ENCODE measurements around the gene VAPB. TPM values are rescaled to one million over a fixed set of nuclear protein-coding genes. Genes with fewer than 3 reads are reported as not detected.
A peak's percentile ranks its signal among the peaks of the same experiment; 100 is the strongest.

VAPB gene
- polyA plus RNA-seq, 3 donors: 51.2 to 53.5 (median 52.4) TPM

DNA sequence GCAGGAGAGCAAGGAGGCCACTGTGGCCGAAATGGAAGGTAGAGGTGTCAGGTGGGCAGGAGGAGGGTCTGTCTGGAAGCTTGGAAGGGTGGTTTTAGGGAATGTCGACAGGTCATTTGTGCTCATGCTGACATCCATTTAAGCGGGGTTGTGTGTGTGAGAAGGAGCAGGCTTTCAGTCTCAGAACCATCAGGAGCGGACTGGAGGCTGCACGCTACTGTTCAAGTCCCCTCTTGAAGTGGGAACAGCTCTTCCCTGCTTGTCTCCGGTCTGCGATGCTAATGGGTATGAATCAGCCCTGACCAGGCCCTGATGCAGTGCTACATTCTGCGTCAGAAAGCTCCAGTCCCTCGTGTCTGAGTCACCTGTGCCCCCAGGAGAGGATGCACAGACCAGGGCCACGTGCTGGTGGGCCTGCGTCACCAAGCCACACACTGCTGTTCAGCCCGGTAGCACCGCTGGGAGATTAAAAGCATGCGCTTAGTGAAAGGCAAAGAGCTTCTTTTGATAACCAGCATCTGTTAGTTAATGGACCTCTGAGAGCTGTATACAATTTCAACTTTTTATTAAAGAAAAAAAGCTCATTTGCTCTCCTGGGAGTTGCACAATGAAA, 68.2 kb downstream of the VAPB start:
- no peak for DNase-seq

DNA sequence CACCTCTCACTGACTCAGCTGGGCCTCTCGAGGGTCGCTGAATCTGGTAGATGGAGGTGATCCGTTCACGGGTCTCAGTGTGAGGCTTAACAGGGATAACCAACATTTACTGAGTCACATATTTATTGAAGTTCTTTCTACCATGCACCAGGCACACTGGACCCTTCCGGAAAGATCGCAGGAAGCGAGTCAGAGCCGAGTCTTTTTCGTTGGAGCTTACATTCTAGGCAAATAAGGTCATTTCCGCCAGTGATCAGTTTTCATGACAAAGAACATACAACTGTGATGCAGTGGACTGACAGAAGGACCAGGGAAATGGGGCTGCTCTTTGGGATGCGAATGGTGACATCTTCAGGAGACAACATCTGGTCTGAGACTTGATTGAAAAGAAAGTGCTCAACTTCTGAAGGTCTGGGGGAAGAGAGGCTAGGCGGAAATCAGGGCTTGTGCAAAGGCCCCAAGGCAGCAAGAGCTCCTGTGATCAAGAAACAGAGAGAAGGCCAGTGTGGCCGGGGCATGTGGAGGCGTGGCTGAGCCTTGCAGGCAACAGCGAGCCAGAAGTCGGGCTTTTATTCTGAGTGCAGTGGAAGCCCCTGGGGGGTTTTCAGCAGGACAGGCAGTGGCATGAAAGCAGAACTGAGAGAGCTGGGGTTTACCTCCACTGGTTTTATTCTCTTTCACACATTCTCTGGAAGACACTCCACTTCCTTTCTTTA, 69.5 kb downstream of the VAPB start:
- DNase-seq: no peak

DNA sequence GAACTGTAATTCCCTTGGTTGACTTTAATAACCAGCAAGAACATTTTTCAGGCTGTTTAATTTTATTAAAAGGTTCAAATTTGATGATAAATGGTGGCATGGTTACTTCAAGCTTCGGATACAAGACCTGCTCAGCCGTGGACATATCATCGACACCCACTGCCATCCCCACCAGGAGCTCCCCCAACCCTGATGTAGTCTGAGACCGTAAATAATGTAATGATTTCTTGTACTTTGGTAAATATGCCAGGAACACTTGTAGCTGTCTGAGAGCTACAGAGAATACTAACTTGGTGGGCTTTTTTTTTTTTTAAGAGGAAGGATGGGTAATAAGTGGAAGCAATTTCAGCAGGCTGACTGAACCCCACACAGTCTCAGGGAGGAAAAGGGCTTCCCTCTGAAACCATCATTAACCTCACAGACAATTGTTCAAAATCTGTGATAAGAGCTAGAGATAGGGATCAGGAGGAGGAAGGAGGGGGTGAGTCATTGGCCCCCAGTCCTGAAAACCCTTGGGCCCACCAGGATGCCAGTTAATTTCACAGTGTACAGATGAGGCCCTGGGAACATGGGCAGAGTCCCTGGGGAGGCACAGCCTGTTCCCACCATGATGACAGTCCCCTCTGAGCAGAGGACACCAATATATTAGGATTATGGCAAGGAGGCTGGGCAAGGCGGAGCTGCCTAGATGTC, 70.2 kb downstream of the VAPB start:
- DNase-seq: no peak

DNA sequence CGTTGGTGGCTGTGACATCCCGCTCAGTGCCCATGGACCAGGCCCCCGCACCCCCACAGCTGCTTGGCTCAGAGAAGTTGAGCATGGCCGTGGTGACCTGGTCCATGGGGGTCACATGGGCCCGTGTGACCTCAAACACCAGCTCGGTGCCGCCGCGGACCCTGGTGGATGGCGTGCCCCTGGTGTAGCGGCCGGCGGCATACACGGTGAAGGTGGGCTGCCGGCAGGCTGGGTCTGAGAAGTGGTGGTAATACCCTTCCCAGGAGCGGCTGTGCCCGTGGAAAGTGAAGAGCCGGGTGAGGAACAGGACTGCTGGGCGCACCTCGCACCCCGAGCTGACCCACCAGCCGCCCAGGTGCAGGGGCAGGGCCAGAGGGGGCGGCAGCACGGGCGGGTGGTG, 72.1 kb downstream of the VAPB start:
- no peak for DNase-seq

DNA sequence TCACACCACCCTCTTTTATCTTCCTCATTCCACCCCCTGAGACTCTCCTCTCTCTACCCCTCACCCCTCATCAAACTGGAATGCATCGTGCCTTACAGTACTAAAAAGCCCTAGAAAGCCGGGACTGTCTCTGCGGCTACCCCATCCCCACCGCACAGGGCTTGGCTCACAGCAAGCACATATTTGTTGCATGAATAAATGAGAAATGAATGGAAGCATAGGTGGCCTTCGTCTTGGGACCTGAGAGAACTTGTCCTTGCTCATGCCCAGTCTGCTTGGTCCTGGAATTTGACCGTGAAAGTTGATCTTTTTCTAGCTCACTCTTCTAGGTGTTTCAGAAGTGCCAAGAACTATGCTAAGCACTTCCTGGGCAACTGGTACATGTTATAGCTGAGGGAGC, 72.9 kb downstream of the VAPB start:
- no peak for DNase-seq

DNA sequence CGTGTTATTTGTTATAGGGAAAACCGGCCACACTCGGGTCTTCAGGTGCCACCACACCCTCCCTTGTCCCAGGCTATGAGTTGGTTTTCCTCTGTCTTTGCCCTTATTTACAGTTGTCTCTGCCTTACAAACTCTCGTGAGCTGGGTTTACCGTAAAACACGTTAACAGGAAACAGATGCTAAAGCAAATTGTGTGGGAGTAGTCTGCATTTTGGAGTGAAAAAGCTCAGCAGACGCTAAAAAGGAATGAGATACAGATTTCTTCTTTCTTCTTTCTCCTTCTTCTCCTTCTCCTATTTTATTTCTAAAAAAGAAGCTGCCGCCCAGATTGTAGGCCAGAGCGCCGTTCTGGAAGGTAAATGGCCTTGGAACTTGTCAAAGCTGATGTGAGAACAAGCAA, 74.2 kb downstream of the VAPB start:
- no peak for DNase-seq

DNA sequence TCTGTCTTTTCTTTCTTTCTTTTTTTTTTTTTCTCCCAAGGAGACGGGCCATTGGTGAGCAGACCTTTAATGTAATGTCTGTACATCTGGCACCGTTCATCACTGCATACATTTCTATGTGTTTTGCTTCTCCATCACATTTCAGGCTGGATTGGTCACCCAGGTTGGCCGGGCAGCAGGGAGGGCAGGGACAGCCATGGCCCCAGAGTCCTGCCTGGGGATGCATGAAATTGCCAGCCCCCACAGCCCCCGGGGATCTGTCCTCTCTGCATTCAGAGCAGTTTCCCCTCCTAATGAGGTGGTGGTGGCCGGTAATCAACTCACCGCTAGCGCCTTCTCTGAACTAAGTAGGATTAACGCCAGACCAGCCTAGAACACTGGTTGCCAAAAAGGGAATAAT, 75.8 kb downstream of the VAPB start:
- no peak for DNase-seq

DNA sequence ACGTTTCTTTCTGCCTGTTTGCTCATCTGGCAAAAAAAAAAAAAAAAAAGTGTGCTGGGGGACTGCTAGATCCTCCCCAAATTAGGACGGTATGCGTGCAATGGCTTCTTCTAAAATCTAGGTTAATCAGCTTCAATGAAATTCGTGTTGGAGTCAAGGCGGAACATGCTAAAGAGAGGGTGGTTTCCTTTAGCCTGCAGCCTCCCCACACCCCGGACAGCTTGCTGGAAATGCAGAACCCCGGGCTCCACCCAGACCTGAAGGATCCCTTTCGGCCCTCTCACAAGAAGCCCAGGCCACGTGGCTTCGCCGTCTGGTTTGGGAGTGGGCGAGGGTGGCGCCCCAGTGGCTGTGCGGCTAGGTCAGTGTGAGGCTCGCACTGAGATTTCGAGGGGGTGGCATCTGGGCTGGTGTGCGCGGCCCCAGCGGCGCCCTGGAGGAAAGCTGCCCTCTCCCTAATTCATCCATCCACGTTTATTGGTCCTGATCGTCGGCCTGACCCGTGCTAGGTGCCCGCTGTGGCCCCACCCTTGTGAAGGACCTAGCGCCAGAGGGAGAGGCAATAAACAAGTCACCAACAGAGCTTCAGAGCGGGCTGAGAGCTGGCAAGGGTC, 77.2 kb downstream of the VAPB start:
- no peak for DNase-seq

DNA sequence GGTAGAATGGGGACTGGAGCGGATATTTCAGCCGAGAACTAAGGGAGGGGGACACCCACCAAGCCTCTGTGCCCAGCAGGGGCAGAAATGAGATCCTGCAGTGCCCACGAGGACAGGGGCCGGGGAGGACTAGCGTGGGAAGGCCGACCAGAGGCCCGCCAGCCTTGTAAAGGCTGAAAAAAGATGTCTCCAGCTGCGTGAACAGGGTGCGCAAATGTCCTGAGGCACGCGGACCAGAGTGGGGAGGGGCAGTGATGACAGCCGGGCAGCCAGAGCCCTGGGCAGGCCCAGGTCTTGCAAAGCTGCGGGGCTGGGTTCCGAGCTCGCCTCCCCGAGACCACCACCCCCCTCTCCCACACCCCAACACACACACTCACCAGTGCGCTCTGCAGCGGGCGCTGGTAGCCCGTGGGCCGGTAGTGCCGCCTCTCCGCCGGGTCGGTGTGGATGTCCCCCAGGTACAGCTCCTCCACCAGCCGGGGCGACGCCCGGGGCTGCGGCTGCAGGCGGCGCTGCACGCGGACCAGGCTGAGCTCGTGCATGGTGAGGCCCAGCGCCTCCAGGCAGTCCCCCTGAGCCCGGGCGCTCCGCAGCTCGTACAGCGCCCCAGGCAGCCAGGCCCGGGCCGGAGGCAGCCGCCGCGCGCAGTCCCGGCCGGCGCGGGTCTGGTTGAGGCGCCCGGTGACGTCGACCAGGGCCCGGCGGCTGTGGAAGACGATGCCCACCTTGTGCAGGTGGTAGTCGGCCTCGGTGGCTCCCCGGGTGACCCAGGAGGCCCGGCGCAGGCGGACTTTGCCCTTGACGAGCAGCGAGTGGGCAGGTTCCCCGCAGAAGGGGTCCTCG, 77.9 kb downstream of the VAPB start:
- DNase-seq: no peak

DNA sequence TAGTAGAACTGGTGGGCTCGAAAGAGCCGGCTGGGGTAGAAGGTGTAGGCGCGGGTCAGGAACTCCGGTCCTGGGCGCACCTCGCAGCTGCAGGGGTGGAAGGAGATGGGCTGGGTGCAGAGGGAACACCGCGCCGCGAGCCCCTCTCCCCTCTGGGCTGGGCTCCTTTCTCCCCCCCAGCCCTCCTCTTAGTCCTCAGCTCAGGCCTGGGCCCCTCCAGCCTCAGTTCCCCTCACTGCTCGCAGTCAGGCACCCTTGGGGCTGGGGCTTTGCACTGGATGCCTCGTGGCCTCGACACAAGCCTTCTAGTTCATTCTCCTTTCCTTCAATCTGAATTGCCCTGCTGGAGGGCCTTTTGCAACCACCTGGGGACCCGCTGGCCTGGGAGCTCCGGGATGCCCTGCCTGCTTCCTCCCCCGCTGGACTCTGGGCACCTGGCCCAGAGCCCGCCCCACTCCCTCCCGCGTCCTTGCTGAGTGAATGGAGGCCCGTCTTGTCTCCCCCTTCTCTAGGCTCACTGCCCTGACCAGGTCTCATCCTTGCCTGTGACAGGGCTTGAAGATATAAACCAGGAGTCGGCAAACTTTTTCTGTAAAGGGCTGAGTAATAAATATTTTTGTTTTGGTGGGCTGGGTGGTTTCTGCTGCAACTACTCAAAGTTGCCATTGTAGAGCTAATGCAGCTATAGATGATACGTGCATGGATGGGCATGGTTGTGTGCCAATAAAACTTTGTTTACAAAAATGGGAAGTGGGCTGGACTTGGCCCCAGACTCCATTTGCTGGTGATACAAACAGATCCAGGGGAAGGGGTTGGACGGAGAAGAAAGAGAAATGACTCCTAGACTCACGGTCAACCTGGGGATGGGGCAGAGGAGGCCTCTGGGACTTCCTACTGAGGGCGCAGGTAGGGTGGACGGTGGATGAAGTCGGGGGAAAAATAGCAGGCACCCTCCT, 78.8 kb downstream of the VAPB start:
- DNase-seq: no peak

DNA sequence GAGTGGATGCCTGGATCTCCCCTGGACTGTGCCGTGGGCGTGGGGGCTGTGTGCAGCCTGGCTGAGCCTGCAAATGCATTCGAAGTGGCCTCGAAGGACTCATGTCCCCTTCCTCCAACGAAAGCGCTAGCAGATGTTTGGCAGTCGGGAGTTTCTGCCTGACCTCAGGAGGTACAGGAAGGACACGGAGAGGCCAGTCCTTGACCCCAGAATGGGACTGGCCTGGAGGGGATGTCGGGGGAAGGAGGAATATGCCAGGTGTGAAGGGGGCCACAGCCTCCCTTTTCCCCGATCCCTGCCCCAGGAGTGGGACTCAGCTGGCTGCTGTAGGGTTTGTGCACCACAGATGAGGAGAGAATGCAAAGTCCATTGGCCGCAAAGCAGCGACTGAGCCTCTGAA, 80.6 kb downstream of the VAPB start:
- DNase-seq: no peak

DNA sequence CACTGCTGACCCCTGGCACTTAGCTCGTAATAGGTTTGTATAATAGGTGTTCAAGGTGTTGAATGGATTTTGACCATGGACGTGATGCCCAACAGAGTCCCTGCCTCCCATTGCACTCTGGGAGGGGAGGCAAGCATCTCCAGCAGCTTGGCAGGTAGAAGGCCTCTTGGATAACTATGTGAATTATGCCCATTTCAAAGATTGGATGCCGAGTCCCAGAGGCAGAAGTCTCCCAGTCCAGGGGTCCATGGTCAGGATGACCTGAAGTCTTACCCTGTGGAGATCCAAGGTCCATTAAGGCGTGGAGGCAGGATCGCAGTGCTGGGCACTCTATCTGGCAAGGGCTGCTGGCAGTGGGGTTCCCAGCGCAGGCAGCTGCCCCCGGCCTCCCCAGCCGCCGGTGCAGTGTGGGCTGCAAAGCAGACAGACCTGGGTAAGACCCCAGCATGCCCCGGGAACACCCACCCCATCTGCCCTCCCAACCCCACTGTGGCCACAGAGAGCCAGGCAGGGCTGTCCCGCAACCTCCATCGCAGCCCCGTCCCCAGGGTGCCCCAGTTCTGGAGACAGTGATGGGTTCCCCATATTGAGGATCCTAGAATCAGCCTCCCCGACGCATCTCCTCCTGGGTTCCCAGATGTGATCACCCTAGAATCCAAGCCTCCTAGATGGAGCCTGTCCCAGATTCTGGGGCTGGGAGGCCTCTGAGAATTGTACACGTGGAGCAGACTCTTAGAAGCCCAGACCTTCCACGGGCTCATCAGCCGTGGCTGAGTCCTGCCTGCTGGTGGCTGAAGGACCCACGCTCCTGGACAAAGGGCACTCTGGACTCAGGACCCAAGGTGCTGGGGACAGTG, 81.5 kb downstream of the VAPB start:
- DNase-seq: no peak

DNA sequence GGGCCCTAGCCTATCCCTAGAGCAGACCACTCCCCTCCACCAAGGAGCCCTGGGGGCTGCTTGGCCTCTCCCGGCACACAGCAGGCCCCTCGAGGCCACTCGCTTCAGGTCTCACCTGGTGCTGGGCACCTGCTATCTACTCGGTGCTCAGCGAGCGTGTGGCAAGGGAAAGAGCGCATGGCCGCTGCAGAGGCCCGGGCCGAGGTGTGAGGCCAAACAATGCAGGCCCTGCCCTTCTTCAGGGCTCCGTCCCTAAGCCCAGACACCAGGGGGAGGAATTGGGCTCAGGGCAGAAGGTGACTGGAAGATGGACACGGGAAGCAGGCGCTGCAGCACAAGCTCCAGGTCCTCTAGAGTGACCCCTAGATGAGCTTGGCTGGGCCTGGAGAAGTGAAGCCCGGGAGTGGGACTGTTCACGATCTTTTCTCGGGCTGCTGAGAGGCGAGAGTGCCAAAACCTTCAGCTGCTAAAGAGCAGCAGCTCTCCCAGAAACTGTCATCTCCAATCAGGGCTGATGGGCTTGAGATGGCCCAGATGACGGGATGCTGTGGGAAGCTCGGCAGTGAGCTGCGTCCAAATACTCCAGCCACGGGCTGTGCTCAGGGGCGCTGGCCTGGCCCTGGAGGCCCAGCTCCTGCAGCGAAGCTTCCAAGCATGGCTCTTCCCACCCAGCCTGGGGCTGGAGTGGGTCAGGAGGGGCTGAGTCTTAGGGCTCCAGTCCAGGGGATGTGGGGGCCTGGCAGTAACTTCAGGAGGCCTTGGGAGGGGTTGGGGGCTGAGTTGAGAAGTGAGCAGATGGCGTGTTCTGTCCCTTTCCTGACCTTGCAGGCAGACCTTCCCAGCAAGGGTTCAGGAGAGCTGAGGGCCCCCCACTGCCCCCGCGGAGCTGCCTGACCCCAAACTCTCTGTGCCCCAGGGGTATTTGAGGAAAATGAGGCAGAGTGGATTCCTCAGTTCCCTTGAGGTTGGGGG, 82.5 kb downstream of the VAPB start:
- peak; percentile 81 for DNase-seq

DNA sequence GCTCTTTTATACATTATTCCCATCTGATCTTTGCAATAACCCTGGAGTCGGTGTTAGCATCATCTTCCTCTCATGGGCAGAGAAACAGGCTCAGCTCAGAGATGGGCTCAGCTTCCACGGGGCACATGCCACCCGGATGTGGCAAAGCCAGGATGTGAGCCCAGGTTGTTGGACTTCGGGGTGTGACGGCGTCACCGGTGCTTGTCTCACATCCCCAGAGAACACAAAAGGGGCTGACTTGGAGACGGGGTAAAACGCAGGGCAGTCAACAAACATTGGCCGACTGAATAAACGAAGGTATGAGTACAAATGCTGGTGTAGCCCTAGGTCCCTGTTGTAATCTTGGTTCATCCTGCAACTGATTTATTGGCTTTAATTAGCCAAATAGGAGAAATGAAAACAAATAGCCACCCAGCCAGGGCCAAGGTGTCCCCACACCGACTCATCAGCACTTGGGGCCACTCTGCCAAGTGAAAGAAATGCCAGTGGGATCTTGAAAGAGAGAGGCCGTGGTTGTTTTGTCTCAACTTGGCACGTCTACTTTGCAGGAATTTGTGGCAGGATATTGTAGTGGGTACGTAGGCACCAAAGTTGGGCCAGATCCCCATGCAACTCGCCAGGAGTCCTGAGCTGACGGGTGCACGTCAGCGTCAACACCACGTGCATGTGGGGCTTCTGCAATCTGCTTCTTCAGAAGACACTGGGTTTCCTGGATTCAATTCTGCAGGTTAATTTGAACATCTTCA, 83.4 kb downstream of the VAPB start:
- no peak for DNase-seq

DNA sequence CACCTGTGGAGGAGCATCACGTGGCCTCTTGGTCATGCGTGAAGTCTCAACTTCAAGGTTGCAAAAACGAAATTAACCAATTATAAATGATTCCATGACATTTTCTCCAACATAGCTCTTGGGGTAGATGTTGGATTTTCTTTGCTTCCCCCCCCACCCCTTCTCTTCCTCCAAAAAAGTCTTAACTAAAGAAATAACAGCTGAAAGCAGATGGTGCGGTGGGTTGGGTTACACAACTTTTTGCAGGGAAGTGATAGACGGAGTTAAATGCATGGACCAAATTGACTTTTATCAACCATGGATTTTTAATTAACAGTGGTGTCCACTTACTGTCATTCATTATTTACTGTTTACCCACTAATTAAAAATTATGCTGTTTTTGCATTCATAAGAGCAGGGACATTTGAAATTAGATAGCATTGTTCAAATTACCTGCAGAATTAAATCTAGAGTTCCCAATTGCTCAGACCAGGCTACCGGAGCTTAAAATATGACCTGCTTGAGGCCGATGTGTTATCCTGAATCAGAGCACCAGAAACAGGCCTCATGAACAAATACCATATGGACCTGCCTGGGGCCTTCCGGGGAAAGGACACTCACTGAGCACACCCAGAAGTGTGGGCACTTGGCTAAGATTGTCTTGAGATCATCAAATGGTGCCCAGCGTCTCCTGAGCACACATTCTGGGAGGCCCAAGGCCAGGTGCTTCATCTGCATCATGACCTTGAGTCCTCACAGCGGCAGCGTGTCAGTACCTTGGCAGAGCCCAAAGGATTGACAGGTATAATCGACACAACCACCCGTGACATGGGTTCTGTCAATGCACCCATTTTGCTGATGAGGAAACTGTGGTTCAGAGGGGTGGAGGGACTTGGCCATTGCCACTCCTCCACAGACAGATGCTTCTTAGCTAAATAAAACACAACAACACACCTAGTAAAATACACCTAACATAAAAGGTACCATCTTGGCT, 84.7 kb downstream of the VAPB start:
- DNase-seq: no peak

DNA sequence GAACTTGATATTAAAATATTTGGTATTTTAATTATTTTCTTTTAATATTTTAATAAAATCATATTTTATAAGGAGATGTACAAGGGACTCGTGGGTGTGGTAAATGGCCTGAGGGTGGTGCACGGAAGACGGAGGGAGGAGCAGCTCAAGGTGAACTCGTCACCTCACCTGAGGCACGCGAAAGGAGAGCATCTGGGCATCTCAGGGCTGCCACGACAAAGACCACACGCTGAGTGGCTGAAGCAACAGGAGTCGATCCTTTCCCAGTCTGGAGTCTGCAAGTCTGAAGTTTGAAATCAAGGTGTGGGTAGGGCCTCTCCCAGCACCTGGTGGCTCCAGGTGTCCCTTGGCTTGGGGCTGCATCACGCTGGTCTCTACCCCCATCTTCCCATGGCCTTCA, 86.4 kb downstream of the VAPB start:
- DNase-seq: no peak

All from renal pelvis (tissue), 4 donors.